KG1 (cell line): Measurements from ENCODE around the gene ATP5F1E.
"Not testable (repeated sequence)": the region's sequence is repeated elsewhere in the genome, so short reads cannot be mapped to it uniquely, and the experiment has no call there.

ENCODE experiments used
- DNase-seq: peaks from one replicate; lab custom pipeline; 2025; lab: John Stamatoyannopoulos, UW

The ATP5F1E gene

DNA sequence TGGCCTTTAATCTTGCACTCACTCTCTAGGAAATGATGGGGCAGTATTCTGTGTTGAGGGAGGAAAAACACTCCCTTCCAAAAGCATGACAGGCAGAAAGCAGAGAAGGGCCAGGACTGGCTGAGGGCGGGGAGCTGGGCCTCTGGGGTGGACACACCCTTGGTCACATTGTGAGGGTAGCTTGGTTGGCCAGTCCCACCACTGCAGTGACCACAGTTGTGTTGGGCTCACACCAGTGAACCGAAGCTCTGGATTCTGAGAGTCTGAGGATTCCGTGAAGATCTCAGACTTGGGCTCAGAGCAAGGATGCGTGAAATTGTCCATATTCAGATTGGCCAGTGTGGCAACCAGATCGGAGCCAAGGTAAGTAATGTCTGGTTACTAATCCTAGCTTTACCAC is 12.9 kb downstream of the ATP5F1E start, which contains the start of gene TUBB1:
TUBB1 (plus strand) TSS at position 213 of the 400 bp plus-strand sequence; CDS start at position 307, 94 bp downstream.
- DNase-seq = no peak

DNA sequence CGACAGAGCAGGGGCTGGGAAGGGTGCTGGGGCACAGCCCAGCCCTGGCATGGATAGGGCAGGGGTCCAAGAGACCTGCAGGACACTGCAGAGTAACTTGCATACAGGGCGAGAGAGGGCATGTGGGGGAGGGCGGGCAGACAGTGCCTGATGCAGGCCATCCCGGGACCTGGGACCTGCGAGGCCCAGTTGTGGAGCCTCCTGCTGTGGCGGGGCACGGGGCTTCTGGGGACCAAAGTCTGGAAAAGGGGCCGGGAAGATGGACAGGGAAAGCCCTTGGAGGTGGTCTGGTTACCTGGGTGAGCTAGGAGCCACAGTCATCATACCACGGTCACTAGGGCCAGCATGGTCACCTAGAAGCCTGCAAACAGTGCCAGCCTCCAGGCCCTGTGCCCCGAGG is 13.3 kb downstream of the ATP5F1E start:
- DNase-seq = no peak

DNA sequence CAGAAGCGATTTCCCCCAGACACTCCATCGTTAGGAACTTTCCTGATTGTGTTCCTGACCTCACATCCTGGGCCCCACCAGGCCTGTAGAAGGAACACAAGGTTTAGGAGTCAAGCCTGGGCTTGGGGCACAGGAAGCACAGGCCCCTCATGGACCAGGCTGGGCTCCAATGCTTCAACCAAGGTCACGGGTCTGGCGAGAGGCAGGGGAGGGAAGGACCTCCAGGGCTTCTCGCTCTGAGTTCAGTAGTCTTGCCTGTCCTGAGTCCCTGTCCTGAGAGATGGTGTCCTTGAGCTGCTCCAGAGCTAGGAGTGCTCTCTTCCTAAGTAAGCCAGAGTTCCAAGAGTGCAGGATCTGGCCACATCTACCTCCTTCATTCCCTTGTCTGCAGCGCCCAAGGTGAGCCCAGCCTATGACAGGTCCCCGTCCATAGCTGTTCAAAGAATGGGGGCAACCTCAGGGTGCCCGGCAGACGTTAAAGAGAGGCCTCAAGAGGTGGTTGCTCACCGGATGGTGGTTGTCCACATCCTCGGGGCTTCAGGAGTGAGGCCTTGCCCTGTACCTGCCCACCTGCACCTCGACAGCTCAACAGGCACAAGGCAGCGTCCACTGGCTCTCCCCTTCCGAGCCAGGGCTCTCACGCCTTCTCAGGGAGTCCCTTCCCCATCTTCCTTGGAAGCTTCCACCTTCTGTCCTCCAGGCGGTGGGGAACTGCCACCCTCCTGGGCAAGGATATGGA is 14.5 kb downstream of the ATP5F1E start:
- DNase-seq = no peak

DNA sequence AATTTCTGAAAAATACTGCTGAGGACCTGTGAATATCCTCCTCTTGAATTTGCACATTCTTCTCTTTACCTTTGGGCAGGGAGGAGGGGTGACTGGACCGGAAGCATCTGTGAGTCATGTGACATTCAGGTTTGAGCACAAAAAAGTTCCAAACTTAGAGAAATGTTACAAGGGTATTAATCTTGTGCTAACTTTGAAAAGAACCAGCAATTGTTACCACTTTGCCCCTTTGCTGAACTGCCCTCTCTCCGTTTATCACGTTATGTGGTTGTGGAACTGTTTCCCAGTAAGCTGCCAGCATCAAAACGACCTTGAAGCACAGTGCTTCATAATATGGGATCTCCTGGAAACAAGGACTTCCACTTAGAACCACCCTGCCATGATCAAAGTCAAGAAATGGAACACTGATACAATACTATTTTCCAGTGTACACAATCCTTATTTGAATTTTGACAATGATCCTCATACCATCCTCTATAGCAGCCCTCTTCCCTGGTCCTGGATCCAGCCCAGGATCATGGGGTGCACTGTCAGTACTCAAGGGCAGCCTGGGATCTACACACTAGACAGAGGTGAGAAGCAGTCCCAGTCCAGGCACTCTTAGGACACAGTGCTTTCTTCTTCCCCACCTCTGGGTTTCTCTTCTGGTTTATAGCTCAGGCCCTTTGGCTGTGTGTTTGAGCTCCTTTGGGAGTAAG is 15.2 kb downstream of the ATP5F1E start:
- DNase-seq = no peak

DNA sequence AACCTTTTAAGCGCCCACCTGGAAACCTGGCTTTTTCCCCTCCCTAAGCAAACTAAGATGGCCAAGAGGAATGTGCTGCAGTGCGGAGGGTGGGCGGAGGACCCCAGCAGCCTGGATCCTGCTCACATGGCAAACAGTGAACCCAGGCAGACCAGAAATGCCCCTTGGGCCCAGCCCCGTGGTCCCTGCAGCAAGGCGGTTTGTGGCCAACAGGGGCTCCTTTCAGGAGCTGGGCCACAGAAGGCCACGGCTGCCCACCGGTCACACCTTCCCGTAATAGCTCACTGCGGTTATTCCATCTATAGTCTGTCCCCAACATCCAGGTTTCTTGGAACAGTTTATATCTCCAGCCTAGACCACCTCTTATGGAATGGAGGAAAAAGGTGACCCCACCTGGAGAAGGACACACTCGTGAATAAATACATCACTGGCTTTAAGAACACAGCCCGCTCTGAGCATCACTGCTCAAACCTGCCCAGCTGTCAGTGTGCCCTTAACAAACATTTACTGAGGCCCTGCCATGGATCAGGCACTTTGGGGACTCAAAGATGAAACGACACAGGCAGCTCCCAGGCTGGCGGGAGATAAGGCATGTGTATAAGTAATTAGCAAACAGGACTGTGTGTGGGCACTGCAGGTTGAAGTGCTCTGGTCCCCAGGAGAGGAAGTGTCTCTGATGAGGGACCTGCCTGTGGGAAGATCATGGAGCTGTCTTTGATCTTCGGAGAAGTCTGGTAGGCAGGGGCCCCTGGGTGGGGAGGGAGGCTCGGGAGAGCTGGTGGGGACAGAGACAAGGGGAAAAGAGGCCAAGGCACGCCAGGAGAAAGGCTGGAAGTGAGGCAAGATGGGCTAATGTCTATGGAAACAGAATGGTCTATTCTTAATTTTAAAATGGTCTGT is 16.1 kb downstream of the ATP5F1E start:
- no peak for DNase-seq

DNA sequence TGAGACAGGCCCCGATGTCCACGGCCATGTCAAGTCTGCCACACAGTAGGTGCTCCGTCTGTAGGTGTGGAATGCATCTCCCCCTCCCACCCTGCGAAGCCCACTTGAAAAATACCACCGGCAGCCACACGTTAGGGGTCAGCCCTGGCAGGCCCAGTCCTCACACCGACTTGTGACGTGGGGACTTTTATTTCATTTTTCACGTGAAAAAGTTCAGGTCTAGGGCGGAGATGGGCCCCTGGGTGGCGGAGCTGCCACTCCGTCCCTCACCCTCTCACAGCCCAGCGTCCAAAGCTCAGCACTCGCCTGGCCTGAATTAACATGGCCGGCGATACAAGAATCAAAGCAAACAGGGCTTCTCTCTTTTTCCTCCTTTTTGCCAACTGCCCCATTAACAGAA is 16.7 kb downstream of the ATP5F1E start:
- DNase-seq = no peak

DNA sequence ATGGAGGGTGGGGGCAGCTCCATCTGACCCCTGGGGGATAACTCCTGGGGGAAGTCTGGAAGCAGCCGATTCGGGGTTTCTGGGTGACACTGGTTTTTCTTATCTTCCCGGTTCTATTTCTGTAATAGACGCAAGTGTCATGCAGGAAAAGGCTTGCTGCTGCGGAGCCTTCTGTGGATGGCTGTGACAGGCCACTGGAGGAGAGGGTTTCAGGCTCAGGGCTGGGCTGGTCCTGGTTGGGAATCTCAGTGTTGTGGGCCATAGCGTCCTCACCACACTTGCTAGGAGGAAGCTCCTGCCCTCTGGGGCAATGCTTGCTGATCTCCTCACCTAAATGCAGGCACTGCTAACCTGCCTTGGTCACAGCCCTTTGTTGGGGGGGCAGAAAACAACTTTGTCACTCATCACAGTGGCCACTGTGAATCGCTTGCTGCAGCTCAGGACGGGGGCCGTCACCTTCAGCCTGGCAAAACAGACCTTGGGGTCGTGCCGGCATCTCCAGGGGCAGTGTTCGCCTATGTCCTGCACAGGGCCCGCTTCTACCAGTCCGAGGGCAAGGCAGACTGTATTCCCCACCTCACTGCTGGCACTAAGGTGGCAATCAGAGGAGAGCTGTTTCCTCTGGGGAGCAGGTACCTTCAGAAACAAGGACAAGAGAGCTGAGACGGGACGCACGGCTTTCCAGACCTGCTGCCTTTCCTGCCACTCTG is 17.3 kb downstream of the ATP5F1E start:
- DNase-seq = no peak

DNA sequence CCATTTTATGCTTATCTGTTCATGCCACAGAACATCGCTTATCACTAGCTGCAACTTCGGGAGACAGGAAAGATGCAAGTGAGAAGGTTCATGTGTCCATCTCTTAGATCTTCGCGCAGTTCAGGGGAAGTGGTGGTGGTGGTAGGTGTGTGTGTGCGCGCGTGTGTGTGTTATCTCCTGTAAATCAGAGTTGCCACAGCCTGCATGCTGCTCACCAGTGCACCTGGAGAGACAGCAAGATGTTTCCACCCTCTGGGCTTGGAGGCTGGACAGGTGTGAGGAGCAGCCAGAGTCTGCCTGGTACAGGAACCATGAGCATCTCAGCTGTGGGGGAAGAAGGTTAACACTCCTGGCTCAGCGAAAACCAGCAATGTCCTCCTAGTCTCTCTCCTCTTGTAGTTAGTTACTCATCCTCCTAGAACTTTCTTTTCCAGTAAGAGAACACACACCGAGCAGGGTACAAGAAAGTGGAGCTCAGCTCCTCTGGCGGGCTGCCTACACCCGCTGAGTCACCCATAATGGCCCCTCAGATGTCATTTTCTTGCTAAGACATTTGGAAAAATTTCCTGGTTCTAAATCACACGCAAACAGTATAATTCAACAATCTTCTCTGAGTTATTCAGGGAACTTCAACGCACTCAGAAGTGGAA is 18.1 kb downstream of the ATP5F1E start:
- DNase-seq = no peak

DNA sequence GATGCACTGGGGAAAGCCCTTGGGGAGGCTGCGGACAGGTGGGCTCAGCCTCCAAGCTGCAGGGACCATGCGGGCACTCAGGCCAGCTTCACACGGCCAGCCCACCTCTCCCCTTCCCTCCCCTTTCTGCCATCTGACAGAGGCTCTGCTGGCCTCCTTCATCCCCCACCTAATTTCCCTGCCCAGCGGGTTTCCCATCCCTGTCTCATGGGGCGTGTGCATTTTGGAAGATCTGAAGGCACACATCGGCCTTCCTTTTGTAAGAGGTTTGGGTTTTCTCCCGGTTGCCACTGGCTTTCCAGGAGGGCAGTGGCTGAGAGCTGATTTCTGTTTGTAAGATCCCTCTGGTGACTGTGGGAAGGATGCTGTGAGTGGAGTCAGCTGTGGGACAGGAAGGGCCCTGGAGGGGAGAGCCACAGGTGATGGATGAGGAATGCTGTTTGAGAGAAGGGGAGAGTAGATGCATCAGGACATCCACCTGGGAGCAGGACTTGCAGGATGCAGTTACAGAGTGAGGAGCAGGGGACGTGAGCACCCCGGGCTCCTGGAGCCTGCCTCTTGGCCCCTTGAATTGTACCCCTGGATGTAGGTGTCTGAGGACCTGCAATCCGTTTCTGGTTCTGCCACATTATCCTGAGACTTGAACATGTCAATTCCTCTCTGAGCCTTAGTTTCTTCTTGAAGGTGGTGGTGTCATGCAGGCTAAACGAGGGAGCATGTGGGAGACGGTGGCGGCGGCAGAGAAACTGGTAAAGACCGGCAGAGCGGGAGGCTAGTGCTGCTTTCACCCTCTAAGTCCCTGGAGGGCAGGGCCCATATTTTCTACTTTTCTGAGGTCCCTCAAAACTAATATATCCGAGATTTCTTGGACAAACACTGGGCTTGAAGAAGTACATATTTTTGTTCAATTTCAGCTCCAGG is 18.8 kb downstream of the ATP5F1E start:
- DNase-seq = no peak

DNA sequence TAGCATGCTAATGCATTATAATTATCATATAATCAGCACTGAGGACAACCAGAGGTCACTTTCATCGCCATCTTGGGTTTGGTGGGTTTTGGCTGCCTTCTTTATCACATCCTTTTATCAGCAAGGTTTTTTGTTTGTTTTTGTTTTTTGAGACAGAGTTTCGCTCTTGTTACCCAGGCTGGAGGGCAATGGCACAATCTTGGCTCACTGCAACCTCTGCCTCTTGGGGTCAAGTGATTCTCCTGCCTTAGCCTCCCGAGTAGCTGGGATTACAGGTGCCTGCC is 20.3 kb downstream of the ATP5F1E start:
- not testable (repeated sequence) for DNase-seq

DNA sequence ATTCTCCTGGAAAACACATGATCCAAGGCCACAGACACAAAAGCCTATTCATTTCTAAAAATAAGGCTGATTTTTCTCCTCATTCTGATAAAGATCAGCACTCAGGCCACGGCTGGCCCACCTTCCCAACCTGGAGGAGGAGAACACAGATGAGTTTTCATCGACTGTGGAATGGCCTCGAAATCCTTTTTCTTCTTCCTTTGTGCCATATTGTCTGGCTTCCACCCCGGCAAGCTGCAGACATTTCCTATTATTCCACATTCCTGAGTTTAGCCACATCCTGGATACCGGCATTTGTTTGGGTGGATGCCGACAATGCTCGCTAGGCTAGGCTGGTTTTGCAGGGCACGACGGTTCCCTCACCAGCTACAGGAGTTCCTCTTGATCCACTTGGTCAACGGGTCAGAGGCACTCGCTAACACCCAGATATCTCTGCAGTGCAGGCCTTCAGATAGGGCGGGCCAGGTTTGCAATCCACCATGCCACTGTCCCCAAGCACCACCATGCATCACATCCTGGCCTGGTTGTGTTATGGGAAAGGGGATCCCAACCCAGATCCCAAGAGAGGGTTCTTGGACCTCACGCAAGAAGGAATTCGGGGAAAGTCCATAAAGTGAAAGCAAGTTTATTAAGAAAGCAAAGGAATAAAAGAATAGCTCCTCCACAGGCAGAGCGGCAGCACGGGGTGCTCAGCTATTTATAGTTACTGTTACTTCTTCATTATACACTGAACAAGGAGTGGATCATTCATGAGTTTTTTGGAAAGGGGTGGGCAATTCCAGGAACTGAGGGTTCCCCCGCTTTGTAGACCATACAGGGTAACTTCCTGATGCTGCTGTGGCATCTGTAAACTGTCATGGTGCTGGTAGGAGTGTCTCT is 20.9 kb downstream of the ATP5F1E start:
- no peak for DNase-seq

DNA sequence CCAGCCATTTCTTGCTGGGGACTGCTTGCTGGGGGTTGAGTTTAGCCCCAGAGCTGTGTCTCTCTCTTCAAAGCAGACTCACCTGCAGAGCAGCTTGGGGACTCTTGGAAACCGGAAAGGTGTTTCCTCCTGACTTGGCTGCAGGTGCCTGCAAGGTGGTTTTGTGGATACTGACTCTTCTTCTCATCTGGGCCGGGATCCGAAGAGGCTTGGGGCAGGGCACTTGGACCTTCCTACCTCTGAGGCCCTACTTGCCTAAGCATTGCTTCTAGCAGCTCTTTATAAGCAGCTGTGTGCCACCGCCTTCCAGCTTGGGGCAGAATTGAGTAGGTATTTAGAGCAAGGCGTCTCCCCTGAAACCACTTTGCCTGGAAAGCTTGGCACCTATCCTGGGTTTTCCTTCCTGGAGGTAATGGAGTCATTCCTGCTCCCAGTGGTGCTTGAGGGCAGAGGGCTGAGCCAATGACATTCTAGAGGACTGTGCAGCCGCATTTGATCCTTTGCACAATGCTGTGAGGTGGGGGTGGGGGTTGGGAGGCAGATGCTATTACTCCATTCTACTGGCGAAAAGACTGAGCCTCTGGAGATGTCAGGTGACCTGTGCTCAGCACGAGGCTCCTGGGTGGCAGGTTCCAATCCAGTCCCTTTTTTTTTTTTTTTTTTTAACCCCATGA is 21.7 kb downstream of the ATP5F1E start:
- DNase-seq = no peak

DNA sequence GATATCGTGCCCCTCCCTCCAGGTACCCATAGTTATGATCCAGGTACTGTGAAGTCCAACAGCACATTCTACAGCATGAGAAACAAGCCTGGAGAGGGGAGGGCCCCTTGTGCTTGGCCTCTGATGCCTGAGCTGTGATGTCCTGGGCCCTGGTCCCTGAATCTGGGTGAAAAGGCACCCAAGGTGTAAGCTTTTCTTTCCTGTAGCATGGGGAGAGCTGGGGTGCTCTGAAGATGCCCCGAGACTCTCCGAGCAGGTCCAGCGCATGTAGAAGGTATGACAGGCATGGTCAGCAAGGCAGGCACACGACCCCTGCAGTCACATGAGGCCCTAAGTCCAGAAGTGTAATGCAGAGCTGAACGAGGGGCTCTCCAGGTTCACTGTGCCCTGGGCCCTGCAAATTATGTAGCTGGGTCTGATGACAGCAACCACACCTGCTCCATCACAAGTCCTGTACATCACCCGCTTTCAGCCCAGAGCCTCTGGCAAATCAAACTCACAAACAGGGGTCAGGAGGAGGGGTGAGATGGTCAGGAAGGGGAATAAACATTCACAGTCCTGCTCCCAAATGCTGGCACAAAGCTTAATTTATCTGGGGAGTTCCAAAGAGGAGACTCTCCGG is 23.3 kb downstream of the ATP5F1E start:
- DNase-seq = no peak

DNA sequence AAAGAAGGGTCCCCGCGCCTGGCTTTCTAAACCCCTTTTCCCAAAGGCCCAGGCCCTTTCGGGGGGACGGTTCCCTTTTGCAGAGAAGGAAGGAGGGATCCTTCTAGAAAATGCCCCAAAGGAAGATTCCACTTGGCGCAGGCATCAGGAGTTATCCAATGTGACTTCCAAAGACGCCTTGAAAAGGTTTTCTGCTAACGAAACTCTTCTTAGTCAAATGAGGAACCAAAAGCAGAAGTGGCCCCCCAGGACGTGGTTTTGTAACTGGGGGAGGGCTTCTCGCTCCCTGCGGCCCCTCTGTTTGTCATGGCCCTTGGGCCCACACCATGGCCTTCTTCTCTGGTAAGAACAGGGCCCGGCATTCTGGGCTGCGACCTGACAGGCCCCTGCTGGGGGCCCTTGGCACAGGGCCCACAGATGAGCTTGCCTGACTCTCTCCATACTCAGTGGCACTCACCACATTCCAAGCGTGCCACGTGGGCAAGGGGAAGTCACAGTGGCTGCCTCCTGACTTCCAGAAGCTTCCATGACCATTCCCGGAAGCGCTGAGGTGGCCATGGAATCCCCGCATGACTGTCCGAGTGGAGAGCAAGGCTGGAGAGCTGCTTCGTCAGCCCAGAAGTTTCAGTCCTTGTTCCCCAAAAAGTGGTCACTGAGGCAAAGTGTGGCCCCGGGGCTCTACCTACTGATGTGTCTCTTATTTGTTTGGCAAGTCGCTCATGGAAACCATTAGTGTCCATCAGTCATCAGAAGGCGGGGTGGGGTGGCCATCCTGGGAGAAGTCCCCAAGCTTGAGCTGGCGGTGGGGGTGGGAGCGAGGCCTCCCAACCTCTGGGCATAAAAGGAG is 24.2 kb downstream of the ATP5F1E start:
- peak; percentile 32 for DNase-seq

DNA sequence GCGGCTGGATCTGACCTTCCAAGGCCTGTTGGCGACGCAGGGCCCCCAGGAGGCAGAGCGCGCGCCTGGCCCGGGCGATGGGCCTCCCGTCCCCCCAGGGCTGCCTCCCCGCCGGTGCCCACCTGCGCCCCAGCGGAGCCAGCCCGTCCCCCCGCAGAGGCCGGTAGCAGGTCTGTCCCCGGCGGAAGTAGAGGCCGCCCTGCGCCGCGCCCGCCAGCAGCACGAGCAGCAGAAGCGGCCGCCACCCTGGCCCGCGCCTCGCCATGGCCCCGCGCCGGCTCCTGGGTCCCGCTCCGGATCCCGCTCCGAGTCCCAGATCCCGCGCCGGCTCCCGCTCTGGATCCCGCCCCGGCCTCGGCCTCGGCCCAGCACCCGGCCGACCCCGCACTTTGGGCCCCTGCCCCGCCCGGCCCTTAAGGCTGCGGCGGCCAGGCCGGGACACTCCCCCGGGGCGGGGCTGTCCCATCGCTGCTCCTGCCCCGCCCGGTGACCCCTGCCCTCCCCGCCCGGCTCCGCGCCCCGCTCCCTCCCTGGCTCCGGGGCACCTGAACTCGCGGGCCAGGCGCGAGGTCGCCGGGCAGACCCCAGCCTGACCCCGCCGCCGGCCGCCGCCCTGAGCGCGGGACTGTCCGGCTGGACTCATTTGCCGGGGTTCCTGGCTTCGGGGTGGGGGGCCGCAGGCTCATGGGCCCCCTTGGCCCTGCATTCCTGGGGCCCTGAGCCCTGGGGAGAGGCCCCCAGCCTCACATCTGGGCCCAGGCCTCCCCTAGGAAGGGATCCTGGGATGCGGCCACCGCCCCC is 25.1 kb downstream of the ATP5F1E start, which contains the start of gene CTSZ:
CTSZ (minus strand) TSS at position 391 of the 801 bp plus-strand sequence; CDS start at position 265, 126 bp downstream.
- DNase-seq = no peak

DNA sequence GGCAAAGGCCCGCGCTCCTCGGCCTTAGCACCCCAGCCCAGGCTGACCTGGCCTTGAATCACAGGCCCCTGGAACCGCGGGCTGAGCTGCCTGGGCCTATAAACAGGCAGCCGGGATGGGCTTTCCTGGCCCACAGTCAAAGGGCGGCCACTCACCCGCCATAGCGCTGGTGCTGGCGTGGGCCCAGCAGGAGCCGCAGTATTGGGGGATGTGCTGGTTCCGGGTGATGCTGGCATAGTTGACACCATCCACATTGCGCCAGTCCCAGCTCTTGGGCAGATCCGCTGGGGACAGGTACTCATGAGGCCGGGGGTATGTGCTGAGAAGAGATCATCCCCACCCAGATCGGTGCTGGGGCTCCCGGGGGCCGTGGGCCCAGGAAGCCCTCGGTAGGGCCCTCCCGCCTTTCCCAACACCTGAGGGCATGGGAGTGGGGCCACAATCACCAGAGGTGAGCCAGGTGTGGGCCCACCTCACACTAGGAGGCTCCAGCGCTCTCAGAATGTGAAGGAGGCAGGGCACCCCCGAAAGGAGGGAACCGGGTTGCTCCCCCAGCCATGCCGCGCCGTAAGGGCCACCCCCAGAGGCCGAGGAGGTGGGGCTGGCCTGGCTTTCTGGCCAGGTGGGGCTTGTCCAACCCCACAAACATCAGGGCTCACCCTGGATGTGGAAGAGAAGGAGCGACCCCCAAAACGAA is 25.8 kb downstream of the ATP5F1E start:
- DNase-seq = no peak
